Stimulated activated CD8-positive, alpha-beta memory T cell treated with anti-CD3 and anti-CD28 coated beads, Interleukin-12 subunit alpha, Interleukin-12 subunit beta, amount 100 ng/mL, for 4 hours (primary cell): ENCODE measurements around the gene LMBR1.
"Not testable (repeated sequence)": the region's sequence is repeated elsewhere in the genome, so short reads cannot be mapped to it uniquely, and the experiment has no call there.

ENCODE experiments used
- DNase-seq: peaks from one replicate; pipeline ENCODE4 v3.0.0-alpha.2; 2020; ENCODE audit warnings: low read depth

Gene LMBR1

DNA sequence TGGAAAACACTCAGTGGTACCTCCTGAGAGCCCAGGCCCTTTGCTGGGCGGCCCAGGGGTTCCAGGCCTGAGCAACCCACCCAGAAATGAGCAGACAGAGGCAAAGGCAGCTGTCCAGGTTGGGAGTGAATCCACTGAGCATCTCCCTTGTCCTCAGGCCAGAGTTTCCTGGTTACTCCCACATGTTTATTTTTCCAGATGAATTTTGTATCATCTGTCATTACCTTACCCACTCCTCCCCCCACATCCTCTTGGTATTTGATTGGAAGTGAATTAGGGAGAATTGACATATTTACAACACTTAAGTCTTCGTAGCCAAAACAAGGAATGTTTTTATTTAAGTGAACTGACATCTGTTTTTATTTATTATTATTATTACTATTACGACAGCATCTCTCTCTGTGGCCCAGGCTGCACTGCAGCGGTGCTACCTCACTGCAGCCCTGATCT, 13.2 kb upstream of the LMBR1 start:
- no peak for DNase-seq

GRCh38 chr7:156903232-156903909, 10.4 kb upstream of the LMBR1 start:
- DNase-seq: no peak

- DNase-seq: not testable (repeated sequence)
Observed at GRCh38 chr7:156900093-156900492, 7.1 kb upstream of the LMBR1 start.

DNA sequence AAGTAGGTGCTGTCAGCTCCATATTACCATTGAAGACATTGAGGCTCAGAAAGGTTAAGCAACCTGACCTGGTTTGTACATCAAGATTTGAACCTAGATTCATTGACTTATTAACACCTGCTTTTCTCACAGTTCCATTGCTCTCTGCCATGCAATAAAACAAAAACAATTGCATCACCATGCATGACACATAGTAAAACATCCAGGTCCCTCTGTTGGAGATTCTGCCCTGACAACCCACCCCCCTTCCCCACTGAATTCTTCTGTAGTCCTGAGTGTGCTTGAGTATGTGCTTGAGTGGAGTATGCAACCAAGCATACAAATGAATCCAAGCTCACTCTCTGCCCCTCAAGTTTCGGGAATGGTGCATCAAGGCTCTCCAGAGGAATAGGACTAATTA, 6.0 kb upstream of the LMBR1 start:
- no peak for DNase-seq

DNA sequence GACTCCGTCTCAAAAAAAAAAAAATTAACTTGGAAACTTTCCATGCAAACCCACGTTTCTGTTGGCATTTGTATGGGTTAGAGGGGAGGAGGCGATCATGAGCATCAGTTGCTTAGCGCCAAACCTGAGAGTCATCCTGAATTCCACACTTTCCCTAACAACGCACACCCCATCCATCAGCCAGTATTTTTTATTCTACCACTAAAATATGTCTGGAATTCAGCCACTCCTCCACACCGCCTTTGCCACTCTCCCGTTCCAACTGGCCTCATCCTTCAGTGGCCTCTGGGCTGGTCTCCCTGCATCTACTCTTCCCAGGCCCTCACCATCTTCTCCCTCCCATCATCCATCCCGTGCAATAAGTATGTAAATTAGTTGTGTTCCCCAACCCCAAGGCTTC, 4.7 kb upstream of the LMBR1 start:
- DNase-seq: no peak

DNA sequence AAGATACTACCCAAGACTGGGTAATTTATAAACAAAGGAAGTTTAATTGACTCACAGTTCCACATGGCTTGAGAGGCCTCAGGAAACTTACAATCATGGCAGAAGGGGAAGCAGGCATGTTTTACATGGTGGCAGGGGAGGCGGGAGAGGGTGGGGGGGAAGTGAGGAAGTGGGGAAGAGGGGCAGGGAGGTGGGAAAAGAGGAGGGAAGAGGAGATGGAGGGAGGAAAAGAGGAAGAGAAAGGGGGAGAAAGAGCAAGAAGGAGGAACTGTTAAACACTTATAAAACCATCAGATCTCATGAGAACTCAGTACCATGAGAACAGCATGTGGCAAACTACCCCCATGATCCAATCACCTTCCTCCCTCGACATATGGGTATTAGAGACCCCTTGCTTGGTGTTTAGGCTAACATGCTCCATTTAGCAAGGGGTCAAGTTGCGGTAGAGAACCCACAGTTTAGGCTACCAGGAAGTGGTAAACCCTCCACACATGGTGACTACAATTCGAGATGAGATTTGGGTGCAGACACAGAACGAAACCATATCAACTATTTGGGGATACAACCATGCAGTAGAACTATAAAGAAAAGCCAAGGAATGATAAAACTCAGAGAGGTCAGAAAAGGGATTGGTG, 3.5 kb upstream of the LMBR1 start:
- DNase-seq: no peak

- DNase-seq: no peak
Observed at GRCh38 chr7:156895024-156895780, 2.2 kb upstream of the LMBR1 start.

DNA sequence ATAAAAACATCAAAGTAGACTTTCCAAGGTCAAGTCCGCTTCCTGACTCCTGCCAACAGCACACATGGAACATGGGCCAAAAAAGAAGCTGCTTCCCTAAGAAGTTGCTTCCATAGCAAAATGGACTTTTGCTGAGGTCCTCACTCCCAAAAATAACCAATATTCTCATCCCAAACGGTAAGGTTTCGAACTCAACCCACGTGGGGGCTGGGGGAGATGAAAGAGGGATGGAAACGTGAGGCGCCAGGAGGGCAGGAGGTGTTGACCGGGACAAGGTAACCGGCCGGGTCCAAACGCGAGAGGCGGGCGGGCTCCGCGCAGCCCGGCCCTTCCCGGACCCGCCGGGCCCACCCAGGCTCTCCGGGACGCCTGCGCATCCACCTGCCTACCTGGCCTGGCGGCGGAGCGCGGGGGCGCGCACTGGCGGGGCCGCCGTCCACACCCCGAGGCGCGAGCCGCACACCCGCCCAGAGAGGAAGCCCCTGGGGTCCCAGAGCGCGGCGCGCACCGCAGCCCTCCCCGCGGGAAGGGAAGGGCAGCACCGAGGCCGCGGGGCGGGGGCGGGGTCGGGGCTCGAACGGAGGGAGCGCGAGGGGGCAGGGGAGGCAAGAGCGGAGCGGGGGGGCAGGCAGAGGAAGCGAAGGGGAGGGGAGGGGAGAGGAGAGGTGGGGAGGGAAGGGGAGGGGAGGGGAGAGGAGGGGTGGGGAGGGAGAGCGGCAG, 742 bp downstream of the LMBR1 start:
- DNase-seq: peak; percentile 51

DNA sequence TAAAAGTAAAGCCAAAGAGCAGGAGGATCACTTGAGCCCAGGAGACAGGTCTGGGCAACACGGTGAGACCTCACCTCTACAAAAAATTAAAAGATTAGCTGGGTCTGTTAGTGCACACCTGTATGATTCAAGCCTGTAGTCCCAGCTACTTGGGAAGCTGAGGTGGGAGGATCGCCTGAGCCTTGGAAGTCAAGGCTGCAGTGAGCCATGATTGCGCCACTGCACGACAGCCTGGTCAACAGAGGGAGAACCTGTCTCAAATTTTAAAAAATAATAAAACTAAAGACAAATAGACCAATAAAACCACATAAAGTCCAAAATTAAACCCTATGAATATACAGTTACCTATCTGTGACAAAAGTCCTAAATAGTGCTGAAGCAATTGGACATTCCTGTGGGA, 3.2 kb downstream of the LMBR1 start:
- no peak for DNase-seq

DNA sequence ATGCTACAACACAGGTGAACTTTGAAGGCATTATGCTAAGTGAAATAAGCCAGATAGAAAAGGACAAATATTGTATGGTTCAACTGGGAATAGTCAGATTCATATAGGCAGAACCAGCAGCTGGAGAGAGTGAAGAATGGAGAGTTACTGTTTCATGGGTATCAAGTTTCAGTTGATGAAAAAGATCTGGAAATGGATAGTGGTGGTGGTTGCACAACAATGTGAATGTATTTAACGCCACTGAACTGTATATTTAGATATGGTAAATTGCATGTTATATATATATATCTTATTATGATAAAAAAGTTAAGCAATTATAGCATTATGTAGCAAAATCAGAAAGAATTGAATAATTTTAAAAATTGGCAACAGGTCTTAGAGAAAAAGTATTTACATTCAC, 3.9 kb downstream of the LMBR1 start:
- no peak for DNase-seq

DNA sequence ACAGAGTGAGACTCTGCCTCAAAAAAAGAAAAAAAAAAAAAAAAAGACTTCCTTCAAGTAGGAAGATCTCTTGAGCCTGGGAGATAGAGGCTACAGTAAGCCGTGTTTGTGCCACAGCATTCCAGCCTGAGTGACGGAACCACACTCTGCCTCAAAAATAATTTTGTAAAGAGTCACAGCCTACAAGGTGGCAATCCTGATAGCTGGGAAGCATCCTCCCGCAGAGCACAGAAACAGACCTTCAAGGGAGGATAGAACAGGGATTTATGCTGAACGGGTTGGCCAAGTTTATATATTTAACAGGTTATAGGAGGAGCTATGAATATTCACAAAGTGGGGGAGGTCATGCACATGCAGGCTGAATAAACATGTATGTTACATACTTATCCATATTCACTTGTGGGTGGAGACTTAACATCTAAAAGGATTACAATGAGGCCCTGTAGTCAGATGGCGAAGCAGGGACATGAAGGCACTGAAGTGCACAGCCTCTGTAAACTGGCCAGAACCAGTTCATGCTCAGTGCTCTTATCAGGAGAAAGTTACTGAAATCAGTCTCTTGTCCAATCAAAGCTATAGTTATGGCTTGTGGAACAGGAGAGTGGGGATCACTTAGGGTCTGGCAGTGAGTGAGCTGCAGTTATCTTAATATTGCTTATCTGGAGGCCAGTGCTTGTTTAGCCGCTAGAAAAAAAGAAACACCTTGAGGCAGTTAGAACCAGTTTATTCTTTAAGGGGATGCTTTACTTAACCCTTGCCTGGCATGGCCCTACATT, 6.8 kb downstream of the LMBR1 start:
- no peak for DNase-seq

- no peak for DNase-seq
Observed at GRCh38 chr7:156881679-156882078, 11.3 kb downstream of the LMBR1 start.

DNA sequence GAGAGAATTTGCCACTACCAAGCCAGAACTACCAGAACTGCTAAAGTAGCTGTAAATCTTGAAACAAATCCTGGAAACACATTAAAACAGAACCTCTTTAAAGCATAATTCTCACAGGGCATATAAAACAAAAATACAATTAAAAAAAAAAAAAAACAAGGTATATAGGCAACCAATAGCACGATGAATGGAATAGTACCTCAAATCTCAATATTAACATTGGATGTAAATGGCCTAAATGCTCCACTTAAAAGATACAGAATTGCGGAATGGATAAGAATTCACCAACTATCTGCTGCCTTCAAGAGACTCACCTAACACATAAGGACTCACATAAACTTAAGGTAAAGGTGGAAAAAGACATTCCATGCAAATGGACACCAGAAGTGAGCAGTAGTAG, 17.2 kb downstream of the LMBR1 start:
- no peak for DNase-seq

DNA sequence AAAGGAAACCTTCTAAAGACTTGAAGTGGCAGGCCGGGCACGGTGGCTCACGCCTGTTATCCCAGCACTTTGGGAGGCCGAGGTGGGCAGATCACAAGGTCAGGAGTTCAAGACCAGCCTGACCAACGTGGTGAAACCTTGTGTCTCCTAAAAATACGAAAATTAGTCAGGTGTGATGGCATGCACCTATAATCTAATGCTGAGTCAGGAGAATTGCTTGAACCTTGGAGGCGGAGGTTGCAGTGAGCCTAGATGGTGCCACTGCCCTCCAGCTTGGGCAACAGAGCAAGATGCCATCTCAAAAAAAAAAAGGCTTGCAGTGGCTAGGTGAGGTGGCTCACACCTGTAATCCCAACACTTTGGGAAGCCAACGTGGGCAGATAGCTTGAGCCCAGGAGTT, 24.6 kb downstream of the LMBR1 start:
- not testable (repeated sequence) for DNase-seq

DNA sequence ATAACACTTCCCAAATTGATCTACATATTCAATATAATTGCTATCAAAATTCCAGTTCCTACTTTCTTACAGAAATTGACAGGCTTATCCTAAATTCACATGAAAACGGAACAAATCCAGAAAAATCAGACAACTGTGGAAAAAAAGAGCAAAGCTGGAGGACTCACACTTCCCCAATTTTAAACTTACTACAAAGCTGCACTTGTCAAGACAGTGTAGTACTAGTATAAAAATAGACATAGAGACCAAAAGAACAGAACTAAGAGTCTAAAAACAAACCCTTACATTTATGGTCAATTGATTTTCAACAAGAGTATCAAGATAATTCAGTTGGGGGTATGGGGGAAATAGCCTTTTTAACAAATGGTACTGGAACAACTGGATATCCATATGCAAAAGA, 27.5 kb downstream of the LMBR1 start:
- DNase-seq: no peak

GRCh38 chr7:156862022-156862421, 31.0 kb downstream of the LMBR1 start:
- not testable (repeated sequence) for DNase-seq

DNA sequence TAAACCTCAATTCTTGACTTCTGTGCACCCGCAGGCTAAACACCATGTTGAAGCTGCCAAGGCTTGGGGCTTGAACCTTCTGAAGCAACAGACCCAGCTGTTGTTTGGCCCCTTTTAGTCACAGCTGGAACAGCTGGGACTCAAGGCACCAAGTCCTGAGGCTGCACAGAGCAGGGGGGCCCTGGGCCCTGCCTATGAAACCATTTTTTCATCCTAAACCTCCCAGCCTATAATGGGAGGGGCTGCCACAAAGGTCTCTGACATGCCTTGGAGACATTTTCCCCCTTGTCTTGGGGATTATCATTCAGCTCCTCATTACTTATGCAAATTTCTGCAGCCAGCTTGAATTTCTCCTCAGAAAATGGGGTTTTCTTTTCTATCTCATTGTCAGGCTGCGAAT, 31.8 kb downstream of the LMBR1 start:
- DNase-seq: no peak

DNA sequence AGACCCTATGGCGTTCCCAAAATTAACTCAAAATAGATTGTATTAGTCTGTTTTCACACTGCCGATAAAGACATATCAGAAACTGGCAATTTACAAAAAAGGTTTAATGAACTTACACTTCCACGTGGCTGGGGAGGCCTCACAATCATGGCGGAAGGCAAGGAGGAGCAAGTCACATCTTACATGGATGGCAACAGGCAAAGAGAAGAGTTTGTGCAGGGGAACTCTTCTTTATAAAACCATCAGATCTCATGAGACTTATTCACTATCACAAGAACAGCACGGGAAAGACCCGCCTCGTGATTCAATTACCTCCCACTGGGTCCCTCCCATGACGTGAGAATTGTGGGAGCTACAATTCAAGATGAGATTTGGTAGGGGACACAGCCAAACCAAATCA, 32.9 kb downstream of the LMBR1 start:
- not testable (repeated sequence) for DNase-seq

DNA sequence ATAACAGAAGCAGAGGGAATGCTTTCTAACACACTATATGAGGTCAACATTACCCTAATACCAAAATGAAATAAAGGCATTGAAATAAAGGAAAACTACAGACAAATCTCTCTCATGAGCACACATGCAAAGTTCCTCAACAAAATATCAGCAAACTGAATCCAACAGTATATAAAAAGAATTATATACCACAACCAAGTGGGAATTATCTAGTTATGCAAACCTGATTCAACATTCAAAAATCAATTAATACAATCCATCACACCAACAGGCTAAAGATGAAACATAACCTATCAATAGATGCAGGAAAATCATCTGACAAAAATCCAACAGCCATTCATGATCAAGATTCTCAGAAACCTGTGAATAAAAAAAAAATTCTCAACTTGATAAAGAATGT, 34.5 kb downstream of the LMBR1 start:
- no peak for DNase-seq

DNA sequence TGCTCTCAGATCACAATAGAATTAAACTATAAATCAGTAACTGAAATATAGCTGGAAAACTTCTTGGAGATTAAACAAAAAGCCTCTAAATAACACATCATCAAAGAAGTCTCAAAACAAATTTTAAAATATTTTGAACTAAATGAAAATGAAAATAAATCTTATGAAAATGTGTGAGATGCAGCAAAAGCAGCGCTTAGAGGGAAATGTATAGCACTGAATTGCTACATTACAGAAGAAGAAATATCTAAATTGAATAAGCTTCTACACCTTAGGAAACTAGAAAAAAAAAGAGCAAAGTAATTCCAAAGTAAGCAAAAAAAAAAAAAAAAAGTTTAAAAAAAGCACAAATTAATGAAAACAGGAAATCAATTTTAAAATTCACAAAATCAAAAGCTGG, 35.2 kb downstream of the LMBR1 start:
- DNase-seq: no peak

DNA sequence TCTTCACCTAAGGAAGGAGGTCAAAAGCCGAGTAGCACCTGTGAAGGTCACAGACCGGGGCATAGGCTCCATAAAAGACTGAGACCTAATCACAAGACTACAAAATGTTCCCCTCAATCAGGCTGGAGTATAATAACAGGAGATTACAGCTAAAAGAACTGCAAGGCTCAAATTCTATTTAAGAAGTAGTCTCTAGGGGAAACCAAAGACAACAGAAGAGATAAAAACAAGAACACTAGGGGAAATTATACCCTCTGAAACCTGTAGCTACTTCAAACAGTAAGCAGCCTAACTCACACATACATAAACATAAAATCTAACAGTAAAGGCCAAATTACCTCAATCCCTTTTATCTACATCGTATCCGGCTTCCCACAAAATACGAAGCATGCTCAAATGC, 38.3 kb downstream of the LMBR1 start:
- DNase-seq: no peak

DNA sequence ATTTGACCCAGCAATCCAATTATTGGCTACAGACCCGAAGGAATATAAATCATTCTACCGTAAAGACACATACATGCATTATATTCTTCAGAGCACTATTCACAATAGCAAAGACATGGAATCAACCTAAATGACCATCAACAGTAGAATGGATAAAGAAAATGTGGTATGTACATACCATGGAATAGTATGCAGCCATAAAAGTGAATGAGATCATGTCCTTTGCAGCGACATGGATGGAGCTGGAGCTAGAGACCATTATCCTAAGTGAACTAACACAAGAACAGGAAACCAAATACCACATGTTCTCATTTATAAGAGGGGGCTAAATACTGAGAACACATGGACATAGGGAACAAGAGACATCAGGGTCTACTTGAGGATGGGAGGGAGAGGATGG, 44.0 kb downstream of the LMBR1 start:
- DNase-seq: no peak
